Measurements from ENCODE around the gene MAP2K1. TPM values are rescaled to one million over a fixed set of nuclear protein-coding genes. Genes with fewer than 3 reads are reported as not detected.
A peak's percentile ranks its signal among the peaks of the same experiment; 100 is the strongest.

MAP2K1 gene
- total and polyA plus RNA-seq, 2 donors from 2014 or later, result 33.1 to 49.4 TPM

GRCh38 chr15:66364944-66365528 is 21.7 kb upstream of the MAP2K1 start:
- Histone ChIP-seq H3K9me3 (ENCODE audit: control insufficient read depth in 2 of 3, insufficient read depth in 1 of 3, low read length in 3 of 3) (no peaks in the 10 kb centered on the region), H3K4me1 (ENCODE audit: control insufficient read depth in 2 of 3, insufficient read depth in 2 of 3, low read depth in 1 of 3, low read length in 3 of 3) (no peaks in the 10 kb centered on the region), H3K27ac (ENCODE audit: low read depth in 2 of 2, low read length in 2 of 2) (no peak overlapping the region), H3K36me3 (ENCODE audit: control insufficient read depth in 2 of 3, insufficient read depth in 3 of 3, low read length in 3 of 3) (no peaks in the 10 kb centered on the region), H3K27me3 (ENCODE audit: control insufficient read depth, insufficient read depth, low read length) (no peaks in the 10 kb centered on the region), H3K4me3 (ENCODE audit: low read length in 3 of 3) (no peak overlapping the region), H3K9ac (ENCODE audit: low read length in 3 of 3) (no peak overlapping the region)
- no peak for TF ChIP-seq CTCF (IDR thresholded peaks at IDR 0.05; ENCODE audit: borderline replicate concordance, extremely low read depth, insufficient read depth)
- DNase-seq, result no peak
- FAIRE-seq, result no peak
- intact Hi-C loops (cut with DNase I), result no loop called here

GRCh38 chr15:66369773-66370651 is 16.7 kb upstream of the MAP2K1 start:
- Histone ChIP-seq H3K9me3 (ENCODE audit: control insufficient read depth in 2 of 3, insufficient read depth in 1 of 3, low read length in 3 of 3) (no peaks in the 10 kb centered on the region), H3K27me3 (ENCODE audit: control insufficient read depth, insufficient read depth, low read length) (no peaks in the 10 kb centered on the region), H3K27ac (ENCODE audit: low read depth in 2 of 2, low read length in 2 of 2) (peak overlapping the region; percentile 23 to 39), H3K4me1 (ENCODE audit: control insufficient read depth in 2 of 3, insufficient read depth in 2 of 3, low read depth in 1 of 3, low read length in 3 of 3) (no peaks in the 10 kb centered on the region), H3K4me3 (ENCODE audit: low read length in 3 of 3) (peak overlapping the region; percentile 36 to 62 (median 57)), H3K9ac (ENCODE audit: low read length in 3 of 3) (peak overlapping the region in 1 of 3 donors; percentile 42), H3K36me3 (ENCODE audit: control insufficient read depth in 2 of 3, insufficient read depth in 3 of 3, low read length in 3 of 3) (no peaks in the 10 kb centered on the region)
- DNase-seq, result peak in 2 of 5 donors; percentile 22 to 50
- no peak for FAIRE-seq
- no peak for TF ChIP-seq CTCF (IDR thresholded peaks at IDR 0.05; ENCODE audit: borderline replicate concordance, extremely low read depth, insufficient read depth)
- intact Hi-C loops (cut with DNase I), result no loop called here

- TF ChIP-seq CTCF (IDR thresholded peaks at IDR 0.05; ENCODE audit: borderline replicate concordance, extremely low read depth, insufficient read depth), result no peak
- Histone ChIP-seq H3K36me3 (ENCODE audit: control insufficient read depth in 2 of 3, insufficient read depth in 3 of 3, low read length in 3 of 3) (no peaks in the 10 kb centered on the region), H3K4me1 (ENCODE audit: control insufficient read depth in 2 of 3, insufficient read depth in 2 of 3, low read depth in 1 of 3, low read length in 3 of 3) (no peaks in the 10 kb centered on the region), H3K27ac (ENCODE audit: low read depth in 2 of 2, low read length in 2 of 2) (no peak overlapping the region), H3K4me3 (ENCODE audit: low read length in 3 of 3) (no peak overlapping the region), H3K27me3 (ENCODE audit: control insufficient read depth, insufficient read depth, low read length) (no peaks in the 10 kb centered on the region), H3K9ac (ENCODE audit: low read length in 3 of 3) (no peak overlapping the region), H3K9me3 (ENCODE audit: control insufficient read depth in 2 of 3, insufficient read depth in 1 of 3, low read length in 3 of 3) (no peaks in the 10 kb centered on the region)
- DNase-seq, result no peak
- intact Hi-C loops (cut with DNase I), result no loop called here
- FAIRE-seq, result no peak
Measured at GRCh38 chr15:66374179-66374578, 12.5 kb upstream of the MAP2K1 start.

All from kidney (tissue), 14 donors.